Transverse colon (tissue), 4 donors: ENCODE results near the gene GEN1. TPM values are rescaled to one million over a fixed set of nuclear protein-coding genes. Genes with fewer than 3 reads are reported as not detected.
A peak's percentile ranks its signal among the peaks of the same experiment; 100 is the strongest.

ENCODE experiments used
- DNase-seq: peaks from one replicate; pipeline ENCODE4 v3.0.0-alpha.2; 2019
- H3K27ac ChIP-seq, 4 donors: fragments of 200-600 bp; sonication (generic); 2 replicates each; pipeline ENCODE4 v1.5.1; 2016 to 2018; ENCODE audit warnings: inconsistent platforms in 4 of 4
- H3K27me3 ChIP-seq: fragments of 200-600 bp; sonication (generic); 2 replicates; pipeline ENCODE4 v1.5.1; 2017; ENCODE audit warnings: inconsistent platforms
- H3K36me3 ChIP-seq, 4 donors: fragments of 200-600 bp; sonication (generic); 2 replicates each; pipeline ENCODE4 v1.5.1; 2017 to 2019; ENCODE audit warnings: inconsistent platforms in 4 of 4
- H3K4me1 ChIP-seq, 4 donors: fragments of 200-600 bp; sonication (generic); 2 replicates each; pipeline ENCODE4 v1.5.1; 2017 to 2020; ENCODE audit warnings: inconsistent platforms in 4 of 4
- H3K4me3 ChIP-seq, 4 donors: fragments of 200-600 bp; sonication (generic); 1 replicate in 1 of 4; 2 replicates in 3 of 4; pipeline versions ENCODE4 v1.5.1 to v1.6.1; 2017 to 2019; ENCODE audit warnings: inconsistent platforms in 4 of 4
- H3K9me3 ChIP-seq, 2 donors: fragments of 200-600 bp; sonication (generic); 2 replicates each; pipeline ENCODE4 v1.5.1; 2017 to 2019; ENCODE audit warnings: inconsistent platforms in 2 of 2
- CTCF ChIP-seq, 5 experiments: fragments of 200-600 bp in 3 of 5; fragments of 450-650 bp in 2 of 5; sonication (generic) in 3 of 5; IDR thresholded peaks; 1 replicate in 2 of 5; 2 replicates in 3 of 5; pipeline ENCODE4 v1.5.1; 2016 to 2017; ENCODE audit warnings: antibody characterized with exemption in 5 of 5, inconsistent platforms in 3 of 5, mild to moderate bottlenecking in 2 of 5, moderate library complexity in 1 of 5
- EP300 ChIP-seq: sonication (generic); formaldehyde crosslinking; IDR thresholded peaks from one replicate; pipeline ENCODE4 v1.6.1; 2017; ENCODE audit warnings: antibody characterized with exemption, low read depth
- POLR2A ChIP-seq: fragments of 450-650 bp; IDR thresholded peaks from one replicate; pipeline ENCODE4 v1.6.1; 2016; ENCODE audit warnings: antibody characterized with exemption, mild to moderate bottlenecking, moderate library complexity
- POLR2AphosphoS5 ChIP-seq, 3 donors: sonication (generic); formaldehyde crosslinking; IDR thresholded peaks; one replicate each; pipeline ENCODE4 v1.6.1; 2016; ENCODE audit warnings: antibody characterized with exemption in 3 of 3
- WGBS, 2 donors: methylation state at CpG; one replicate each; pipeline ENCODE4 v1.1.5; 2018; ENCODE audit warnings: low coverage in 1 of 2; 5-methylcytosine and 5-hydroxymethylcytosine counted together
- in situ Hi-C, 4 donors: fragments of 200-750 bp; cut with MboI; loops; one replicate each; pipeline versions ENCODE4 v1.15.0 to v1.15.1; 2017; ENCODE audit warnings: low sequenced_read_pairs in 3 of 4, low pct_ligation_motif_present in 1 of 4, low pct_unique_long_range_greater_than_20kb in 1 of 4
- intact Hi-C: fragments of 100-400 bp; cut with DNase I; formaldehyde crosslinking; loops from one replicate; pipeline ENCODE4 v1.15.1; 2023; ENCODE audit warnings: low total_unique reads
- total RNA-seq, 4 donors: library from RNA; depleted of rRNA; stranded (reverse); fragments of >200 nt; gene quantifications; one replicate each; pipeline ENCODE4 v1.1.0, GENCODE V29; 2016

The GEN1 gene
- total RNA-seq, 4 donors from 2014 or later = 36.4 to 110 (median 63.7) TPM

- no peak for DNase-seq
- Histone ChIP-seq H3K36me3 (no peaks in the 10 kb centered on the region), H3K27me3 (no peaks in the 10 kb centered on the region), H3K9me3 (no peaks in the 10 kb centered on the region), H3K27ac (no peak overlapping the region), H3K4me1 (peaks cover 0 to 23% (median 11%) of the 10 kb centered on the region in 4 donors), H3K4me3 (no peak overlapping the region)
- TF ChIP-seq POLR2A (no peak), POLR2AphosphoS5 (IDR thresholded peaks at IDR 0.05) (no peak), EP300 (no peak), CTCF (IDR thresholded peaks at IDR 0.05) (no peak)
- intact Hi-C loops (no loop called here), in situ Hi-C loops (no loop called here)
- WGBS, 2 donors = 47 to 60% methylated on average over 5 of the region's 5 CpGs
Measured at GRCh38 chr2:17791121-17791816, 37.3 kb downstream of the GEN1 start.

- Histone ChIP-seq H3K9me3 (no peaks in the 10 kb centered on the region), H3K27ac (no peak overlapping the region), H3K4me1 (peaks cover 0 to 25% (median 12%) of the 10 kb centered on the region in 4 donors), H3K36me3 (no peaks in the 10 kb centered on the region), H3K4me3 (no peak overlapping the region), H3K27me3 (no peaks in the 10 kb centered on the region)
- in situ Hi-C loops = no loop called here
- WGBS, 2 donors = 60 to 81% methylated on average over 1 to 2 of the region's 2 CpGs
- DNase-seq = no peak
- intact Hi-C loops = no loop called here
- no peak for TF ChIP-seq EP300
- TF ChIP-seq POLR2A = no peak
- no peak for TF ChIP-seq CTCF (IDR thresholded peaks at IDR 0.05)
- TF ChIP-seq POLR2AphosphoS5 (IDR thresholded peaks at IDR 0.05) = no peak
Measured at GRCh38 chr2:17791817-17792130, 37.8 kb downstream of the GEN1 start.

- in situ Hi-C loops = no loop called here
- Histone ChIP-seq H3K4me3 (no peak overlapping the region), H3K36me3 (no peaks in the 10 kb centered on the region), H3K27me3 (no peaks in the 10 kb centered on the region), H3K27ac (no peak overlapping the region), H3K9me3 (no peaks in the 10 kb centered on the region), H3K4me1 (peaks cover 0 to 25% (median 12%) of the 10 kb centered on the region in 4 donors)
- 0 to 29% methylated on average over 1 of the region's 1 CpG for WGBS, 2 donors
- TF ChIP-seq POLR2AphosphoS5 (IDR thresholded peaks at IDR 0.05) (no peak), POLR2A (no peak)
- DNase-seq = no peak
- intact Hi-C loops = no loop called here
Measured at GRCh38 chr2:17792515-17792914, 38.6 kb downstream of the GEN1 start.

GRCh38 chr2:17793296-17793695 lies 39.4 kb downstream of the GEN1 start:
- DNase-seq = no peak
- 22 to 45% methylated on average over 4 of the region's 4 CpGs for WGBS, 2 donors
- Histone ChIP-seq H3K36me3 (no peaks in the 10 kb centered on the region), H3K27ac (peak overlapping the region in 1 of 4 donors; percentile 8), H3K4me1 (peaks cover 0 to 25% (median 12%) of the 10 kb centered on the region in 4 donors), H3K4me3 (no peak overlapping the region), H3K9me3 (no peaks in the 10 kb centered on the region), H3K27me3 (no peaks in the 10 kb centered on the region)
- TF ChIP-seq CTCF (IDR thresholded peaks at IDR 0.05) (no peak), POLR2A (no peak), POLR2AphosphoS5 (IDR thresholded peaks at IDR 0.05) (no peak), EP300 (no peak)
- in situ Hi-C loops = no loop called here
- intact Hi-C loops = no loop called here
